ENCODE data around the gene CD274. TPM values are rescaled to one million over a fixed set of nuclear protein-coding genes. Genes with fewer than 3 reads are reported as not detected.
"Not testable (repeated sequence)": the region's sequence is repeated elsewhere in the genome, so short reads cannot be mapped to it uniquely, and the experiment has no call there.

Gene CD274
- total and polyA plus RNA-seq, 11 donors = 3.5 to 54.4 (median 15.7) TPM

DNA sequence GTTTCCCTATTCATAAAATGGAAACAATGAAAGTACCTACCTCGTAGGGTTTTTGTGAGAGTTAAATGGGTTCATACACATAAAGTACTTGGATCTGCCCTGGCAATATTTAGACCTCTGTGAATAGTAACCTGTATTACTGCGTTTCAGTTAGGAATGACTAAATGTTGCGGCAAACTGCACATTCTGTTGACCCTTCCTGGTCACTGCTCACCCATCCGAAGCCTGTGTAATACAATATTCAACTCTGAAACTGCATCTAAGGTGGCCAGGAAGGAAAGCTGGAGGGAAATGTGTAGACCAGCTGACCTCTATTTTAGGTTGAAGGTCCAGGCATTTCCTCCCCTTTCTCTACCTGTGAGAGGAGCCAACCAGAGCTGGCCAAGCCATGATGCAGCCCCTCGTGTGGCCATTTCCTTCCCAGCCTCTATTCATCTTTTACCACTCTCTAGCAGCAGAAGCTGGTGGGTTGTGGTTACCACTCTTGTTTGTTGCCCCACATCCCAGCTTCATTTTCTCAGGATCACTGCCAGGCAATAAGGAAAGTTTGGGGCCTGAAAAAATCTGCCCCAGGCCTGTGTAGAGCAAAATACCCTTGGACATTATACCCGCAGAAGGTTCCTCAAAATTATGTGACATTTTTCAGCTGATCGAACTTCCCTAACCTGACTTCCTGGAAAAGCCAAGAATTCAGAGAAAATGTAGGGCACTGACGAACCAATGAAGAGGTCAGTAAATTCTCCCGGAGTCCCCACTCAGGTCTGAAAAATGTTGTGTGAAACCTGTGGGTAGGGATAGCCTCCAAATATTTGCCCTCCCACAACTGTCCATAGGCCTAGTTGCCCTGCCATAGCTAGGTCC, 39.5 kb downstream of the CD274 start:
- 90 to 94% (median 90%) methylated on average over 9 of the region's 9 CpGs for WGBS, 4 donors
- ATAC-seq = no peak
- H3K36me3 ChIP-seq = no peaks in the 10 kb centered on the region
- intact Hi-C loops (cut with DNase I) = no loop called here
- no peaks in the 10 kb centered on the region for H3K9me3 ChIP-seq
- H3K4me3 ChIP-seq = no peak overlapping the region
- no peaks in the 10 kb centered on the region for H3K27me3 ChIP-seq
- peaks cover 0 to 46% (median 0%) of the 10 kb centered on the region in 12 donors for H3K4me1 ChIP-seq
- no peak for TF ChIP-seq POLR2A (IDR thresholded peaks at IDR 0.05)
- TF ChIP-seq, protein P1, sequence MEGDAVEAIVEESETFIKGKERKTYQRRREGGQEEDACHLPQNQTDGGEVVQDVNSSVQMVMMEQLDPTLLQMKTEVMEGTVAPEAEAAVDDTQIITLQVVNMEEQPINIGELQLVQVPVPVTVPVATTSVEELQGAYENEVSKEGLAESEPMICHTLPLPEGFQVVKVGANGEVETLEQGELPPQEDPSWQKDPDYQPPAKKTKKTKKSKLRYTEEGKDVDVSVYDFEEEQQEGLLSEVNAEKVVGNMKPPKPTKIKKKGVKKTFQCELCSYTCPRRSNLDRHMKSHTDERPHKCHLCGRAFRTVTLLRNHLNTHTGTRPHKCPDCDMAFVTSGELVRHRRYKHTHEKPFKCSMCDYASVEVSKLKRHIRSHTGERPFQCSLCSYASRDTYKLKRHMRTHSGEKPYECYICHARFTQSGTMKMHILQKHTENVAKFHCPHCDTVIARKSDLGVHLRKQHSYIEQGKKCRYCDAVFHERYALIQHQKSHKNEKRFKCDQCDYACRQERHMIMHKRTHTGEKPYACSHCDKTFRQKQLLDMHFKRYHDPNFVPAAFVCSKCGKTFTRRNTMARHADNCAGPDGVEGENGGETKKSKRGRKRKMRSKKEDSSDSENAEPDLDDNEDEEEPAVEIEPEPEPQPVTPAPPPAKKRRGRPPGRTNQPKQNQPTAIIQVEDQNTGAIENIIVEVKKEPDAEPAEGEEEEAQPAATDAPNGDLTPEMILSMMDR (IDR thresholded peaks at IDR 0.05) = no peak
- DNase-seq = no peak
- H3K27ac ChIP-seq = peak overlapping the region in 1 of 12 donors; percentile 69

DNA sequence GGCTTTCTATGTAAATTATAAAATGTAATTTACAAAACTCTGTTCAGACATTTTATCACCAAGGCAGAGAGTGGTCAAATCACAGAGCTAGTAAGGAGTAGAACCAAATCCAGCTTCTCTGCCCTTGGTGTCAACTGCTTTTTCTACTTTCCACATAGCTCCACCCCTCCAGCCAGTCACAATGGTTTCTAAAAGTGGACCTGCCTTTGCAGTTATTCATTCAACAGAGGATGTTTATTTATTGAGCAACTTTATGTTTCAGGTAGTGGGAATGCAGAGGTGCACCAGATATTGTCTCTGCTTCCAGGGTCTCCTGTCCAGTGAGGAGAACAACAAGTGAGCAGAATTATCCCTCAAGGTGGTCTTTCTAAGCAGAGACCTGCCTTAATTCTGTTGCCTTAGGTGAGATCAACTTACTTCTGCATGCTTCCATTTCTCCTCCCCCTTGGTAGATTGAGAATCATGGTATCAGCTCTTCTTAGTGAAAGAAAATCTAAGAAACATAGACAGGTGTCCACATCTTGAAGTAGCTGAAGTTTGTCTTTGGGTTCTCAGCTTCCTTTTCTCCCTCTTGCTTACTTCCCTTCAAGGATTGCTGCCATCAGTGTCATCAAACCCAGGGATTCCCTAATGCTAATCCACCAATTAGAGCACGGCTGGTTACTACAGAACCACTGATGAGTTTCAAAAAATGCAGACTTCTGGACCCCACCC, 42.8 kb downstream of the CD274 start:
- DNase-seq = no peak
- intact Hi-C loops (cut with DNase I) = no loop called here
- TF ChIP-seq, protein P1 (IDR thresholded peaks at IDR 0.05) = no peak
- no peak for TF ChIP-seq POLR2A (IDR thresholded peaks at IDR 0.05)
- H3K27me3 ChIP-seq = no peaks in the 10 kb centered on the region
- no peak for ATAC-seq
- no peaks in the 10 kb centered on the region for H3K36me3 ChIP-seq
- no peak overlapping the region for H3K4me3 ChIP-seq
- H3K9me3 ChIP-seq = no peaks in the 10 kb centered on the region
- peak overlapping the region in 2 of 12 donors; percentile 32 to 91 for H3K27ac ChIP-seq
- WGBS, 4 donors = 51 to 100% (median 97%) methylated on average over 1 of the region's 1 CpG
- H3K4me1 ChIP-seq = peaks cover 0 to 44% (median 0%) of the 10 kb centered on the region in 12 donors

DNA sequence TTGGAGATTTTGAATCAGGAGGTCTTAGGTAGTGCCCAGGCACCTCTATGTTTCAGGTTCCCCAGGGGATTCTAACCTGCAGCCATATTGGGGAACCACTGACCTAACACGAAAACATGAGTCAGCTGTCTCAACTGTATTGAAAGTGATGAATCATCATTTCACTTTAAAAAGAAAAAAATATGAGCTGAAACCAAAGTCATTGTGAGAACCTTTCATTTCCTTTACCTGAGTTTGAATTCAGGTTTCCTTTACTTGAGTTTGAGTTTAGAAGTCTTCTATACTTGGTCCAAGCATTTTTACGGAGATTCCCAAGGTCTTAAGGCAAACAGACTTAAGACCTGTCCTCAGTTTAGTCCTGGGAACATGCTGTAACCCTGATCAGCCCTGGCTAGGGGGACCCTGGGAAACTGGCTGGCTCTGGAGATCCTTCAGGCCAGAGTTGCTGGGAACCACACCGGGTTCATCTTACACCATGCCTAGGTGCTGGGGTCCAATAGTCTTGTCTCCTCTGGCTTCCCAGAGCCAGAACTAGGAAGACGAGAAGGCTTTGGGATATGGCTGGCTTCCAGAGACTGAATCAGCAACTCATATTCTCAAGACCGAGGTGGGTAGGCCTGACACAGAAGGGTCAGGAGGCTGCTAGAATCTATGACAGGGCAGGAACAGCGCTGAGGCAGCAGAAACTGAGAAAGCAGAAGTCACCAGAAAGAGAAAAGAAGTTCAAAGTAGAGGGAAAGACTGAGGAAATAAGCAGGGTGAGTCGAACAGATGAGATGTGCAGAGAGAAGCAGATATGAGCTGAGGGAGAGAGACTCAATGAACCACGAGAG, 43.6 kb downstream of the CD274 start:
- Histone ChIP-seq H3K36me3 (no peaks in the 10 kb centered on the region), H3K4me1 (peaks cover 0 to 36% (median 0%) of the 10 kb centered on the region in 12 donors), H3K4me3 (no peak overlapping the region), H3K27me3 (no peaks in the 10 kb centered on the region), H3K27ac (peak overlapping the region in 3 of 12 donors; percentile 32 to 91 (median 37)), H3K9me3 (no peaks in the 10 kb centered on the region)
- DNase-seq = peak in 2 of 5 donors; percentile 38 to 50
- intact Hi-C loops (cut with DNase I) = no loop called here
- TF ChIP-seq, protein P1 (IDR thresholded peaks at IDR 0.05) = no peak
- TF ChIP-seq POLR2A (IDR thresholded peaks at IDR 0.05) = no peak
- WGBS, 4 donors = 73 to 83% (median 79%) methylated on average over 8 of the region's 8 CpGs
- ATAC-seq = peak in 3 of 4 donors; percentile 64 to 78 (median 73)

DNA sequence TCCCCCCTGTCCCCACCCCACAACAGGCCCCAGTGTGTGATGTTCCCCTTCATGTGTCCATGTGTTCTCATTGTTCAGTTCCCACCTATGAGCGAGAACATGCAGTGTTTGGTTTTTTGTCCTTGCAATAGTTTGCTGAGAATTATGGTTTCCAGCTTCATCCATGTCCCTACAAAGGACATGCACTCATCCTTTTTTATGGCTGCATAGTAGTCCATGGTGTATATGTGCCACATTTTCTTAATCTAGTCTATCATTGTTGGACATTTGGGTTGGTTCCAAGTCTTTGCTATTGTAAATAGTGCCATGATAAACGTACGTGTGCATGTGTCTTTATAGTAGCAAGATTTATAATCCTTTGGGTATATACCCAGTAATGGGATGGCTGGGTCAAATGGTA, 44.4 kb downstream of the CD274 start:
- DNase-seq, H3K36me3 ChIP-seq, H3K27me3 ChIP-seq, ATAC-seq, H3K9me3 ChIP-seq, H3K4me3 ChIP-seq: not testable (repeated sequence)
- intact Hi-C loops (cut with DNase I) = loop anchor here in 1 of 10 donors (5.0 kb wide), 1 partner anchor 42 kb away; the partner anchor contains the start of gene CD274
- H3K27ac ChIP-seq = peak overlapping the region in 1 of 12 donors; percentile 91
- H3K4me1 ChIP-seq = peaks cover 0 to 35% (median 3%) of the 10 kb centered on the region in 12 donors
- 69 to 92% (median 83%) methylated on average over 3 of the region's 3 CpGs for WGBS, 4 donors

All from heart left ventricle (tissue), 16 donors.